ENCODE results near the gene KATNBL1. TPM values are rescaled to one million over a fixed set of nuclear protein-coding genes. Genes with fewer than 3 reads are reported as not detected.

KATNBL1 gene
- total RNA-seq, 1 experiment from 2014 or later = 46.8 TPM

- Histone ChIP-seq H3K4ac (ENCODE audit: low read depth, low read length) (no peak overlapping the region), H3K79me2 (ENCODE audit: insufficient read depth, low read length) (peaks cover 33% of the 10 kb centered on the region), H3K9me3 (ENCODE audit: control insufficient read depth, low read depth, low read length) (no peaks in the 10 kb centered on the region), H2AFZ (ENCODE audit: low read length) (no peak overlapping the region), H3K4me2 (ENCODE audit: insufficient read depth, insufficient read length, low read length) (no peak overlapping the region), H2BK12ac (ENCODE audit: insufficient read length, low read depth, low read length) (no peak overlapping the region), H3T11ph (ENCODE audit: low read length) (no peak overlapping the region), H4K5ac (ENCODE audit: insufficient read length, low read depth, low read length) (no peak overlapping the region), H3K27ac (ENCODE audit: insufficient read length, low read depth, low read length) (no peak overlapping the region), H3K79me1 (ENCODE audit: insufficient read depth, low read depth, low read length, poor library complexity, severe bottlenecking) (peaks cover 3% of the 10 kb centered on the region), H2BK20ac (ENCODE audit: low read depth, low read length, poor library complexity, severe bottlenecking) (no peak overlapping the region), H3K56ac (ENCODE audit: insufficient read length, low read depth, low read length) (no peak overlapping the region), H3K23me2 (ENCODE audit: insufficient read length, low read depth, low read length, poor library complexity, severe bottlenecking) (no peaks in the 10 kb centered on the region), H3K23ac (ENCODE audit: insufficient read length, low read depth, low read length) (no peak overlapping the region), H3K9ac (ENCODE audit: extremely low read depth, insufficient read length, low read length) (no peak overlapping the region), H4K8ac (replicated peaks; ENCODE audit: insufficient read length, low read depth, low read length) (no peak overlapping the region), H2BK5ac (ENCODE audit: insufficient read length, low read length) (no peak overlapping the region), H3K27me3 (ENCODE audit: insufficient read depth, low read length) (no peaks in the 10 kb centered on the region), H2BK120ac (ENCODE audit: low read depth, low read length, poor library complexity, severe bottlenecking) (no peak overlapping the region), H4K20me1 (ENCODE audit: control insufficient read depth, insufficient read depth, insufficient read length) (no peaks in the 10 kb centered on the region), H2AK5ac (ENCODE audit: insufficient read length, low read length) (no peak overlapping the region), H4K91ac (ENCODE audit: insufficient read length, low read depth, low read length) (no peak overlapping the region), H3K14ac (ENCODE audit: insufficient read depth, low read length) (no peak overlapping the region), H3K18ac (ENCODE audit: insufficient read length, low read depth, low read length) (no peak overlapping the region), H2BK15ac (ENCODE audit: low read depth, low read length) (no peak overlapping the region), H3K4me1 (ENCODE audit: insufficient read depth, low read length) (no peaks in the 10 kb centered on the region)
- TF ChIP-seq, protein P1, sequence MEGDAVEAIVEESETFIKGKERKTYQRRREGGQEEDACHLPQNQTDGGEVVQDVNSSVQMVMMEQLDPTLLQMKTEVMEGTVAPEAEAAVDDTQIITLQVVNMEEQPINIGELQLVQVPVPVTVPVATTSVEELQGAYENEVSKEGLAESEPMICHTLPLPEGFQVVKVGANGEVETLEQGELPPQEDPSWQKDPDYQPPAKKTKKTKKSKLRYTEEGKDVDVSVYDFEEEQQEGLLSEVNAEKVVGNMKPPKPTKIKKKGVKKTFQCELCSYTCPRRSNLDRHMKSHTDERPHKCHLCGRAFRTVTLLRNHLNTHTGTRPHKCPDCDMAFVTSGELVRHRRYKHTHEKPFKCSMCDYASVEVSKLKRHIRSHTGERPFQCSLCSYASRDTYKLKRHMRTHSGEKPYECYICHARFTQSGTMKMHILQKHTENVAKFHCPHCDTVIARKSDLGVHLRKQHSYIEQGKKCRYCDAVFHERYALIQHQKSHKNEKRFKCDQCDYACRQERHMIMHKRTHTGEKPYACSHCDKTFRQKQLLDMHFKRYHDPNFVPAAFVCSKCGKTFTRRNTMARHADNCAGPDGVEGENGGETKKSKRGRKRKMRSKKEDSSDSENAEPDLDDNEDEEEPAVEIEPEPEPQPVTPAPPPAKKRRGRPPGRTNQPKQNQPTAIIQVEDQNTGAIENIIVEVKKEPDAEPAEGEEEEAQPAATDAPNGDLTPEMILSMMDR (conservative IDR thresholded peaks at IDR 0.05) = no peak
- Mint-ChIP-seq H3K36me3 (ENCODE audit: insufficient read depth in 1 of 3, low read depth in 3 of 3) (peaks cover 30 to 53% (median 32%) of the 10 kb centered on the region in 3 experiments), H3K9me3 (peaks cover 4 to 6% of the 10 kb centered on the region in 2 experiments; a peak in 3 of 5 replicates), H3K4me3 (no peak overlapping the region), H3K4me1 (peaks cover 10% of the 10 kb centered on the region in 2 experiments), H3K27ac (no peak overlapping the region), H3K27me3 (ENCODE audit: low read depth) (no peaks in the 10 kb centered on the region)
- no CpG with 5 or more reads among the region's 1 CpG for WGBS (ENCODE audit: extremely low coverage, insufficient read length, low lambda C conversion rate)
- no peak for DNase-seq
These were observed 6.0 kb downstream of the KATNBL1 start for GRCh38 chr15:34203936-34204335.

Measured in H9 (cell line).